Measurements from ENCODE around the gene GPC1. TPM values are rescaled to one million over a fixed set of nuclear protein-coding genes. Genes with fewer than 3 reads are reported as not detected.
A peak's percentile ranks its signal among the peaks of the same experiment; 100 is the strongest.
"Not testable (repeated sequence)": the region's sequence is repeated elsewhere in the genome, so short reads cannot be mapped to it uniquely, and the experiment has no call there.

GPC1 gene
- 65.7 TPM for total RNA-seq

- DNase-seq (ENCODE audit: low spot score): peak; percentile 64
Observed at GRCh38 chr2:240435457-240435947, at the start of gene GPC1. TSS of gene GPC1 (plus strand) at chr2:240435663. CDS start at chr2:240435919, 256 bp downstream.

- no peak for DNase-seq (ENCODE audit: low spot score)
Observed at GRCh38 chr2:240386326-240386725, 49.1 kb upstream of the GPC1 start.

- DNase-seq (ENCODE audit: low spot score): not testable (repeated sequence)
Observed at GRCh38 chr2:240386743-240387142, 48.7 kb upstream of the GPC1 start.

- no peak for DNase-seq (ENCODE audit: low spot score)
Observed at GRCh38 chr2:240387325-240387668, 48.2 kb upstream of the GPC1 start.

- peak; percentile 34 for DNase-seq (ENCODE audit: low spot score)
Observed at GRCh38 chr2:240387669-240388358, 47.6 kb upstream of the GPC1 start.

GRCh38 chr2:240388471-240389301 lies 46.8 kb upstream of the GPC1 start:
- no peak for DNase-seq (ENCODE audit: low spot score)

- no peak for DNase-seq (ENCODE audit: low spot score)
Observed at GRCh38 chr2:240389302-240389805, 46.1 kb upstream of the GPC1 start.

GRCh38 chr2:240390091-240391073 lies 45.1 kb upstream of the GPC1 start:
- DNase-seq (ENCODE audit: low spot score): no peak

- DNase-seq (ENCODE audit: low spot score): no peak
Observed at GRCh38 chr2:240391111-240392051, 44.1 kb upstream of the GPC1 start.

GRCh38 chr2:240392084-240392947 lies 43.1 kb upstream of the GPC1 start:
- no peak for DNase-seq (ENCODE audit: low spot score)

- DNase-seq (ENCODE audit: low spot score): no peak
Observed at GRCh38 chr2:240392948-240393830, 42.3 kb upstream of the GPC1 start.

GRCh38 chr2:240393831-240394410 lies 41.5 kb upstream of the GPC1 start:
- DNase-seq (ENCODE audit: low spot score): no peak

- DNase-seq (ENCODE audit: low spot score): no peak
Observed at GRCh38 chr2:240394549-240394948, 40.9 kb upstream of the GPC1 start.

GRCh38 chr2:240395448-240395847 lies 40.0 kb upstream of the GPC1 start:
- DNase-seq (ENCODE audit: low spot score): no peak

GRCh38 chr2:240395896-240396622 lies 39.4 kb upstream of the GPC1 start:
- DNase-seq (ENCODE audit: low spot score): no peak

- no peak for DNase-seq (ENCODE audit: low spot score)
Observed at GRCh38 chr2:240396623-240397541, 38.6 kb upstream of the GPC1 start.
